ENCODE measurements around the gene HEXIM1.

GRCh38 chr17:45170931-45171337 lies 22.7 kb downstream of the HEXIM1 start:
- TF ChIP-seq POLR2A (IDR thresholded peaks at IDR 0.05; ENCODE audit: low read depth, low read length), result no peak
- TF ChIP-seq POLR2AphosphoS5 (IDR thresholded peaks at IDR 0.05; ENCODE audit: low read depth, low read length), result no peak
- TF ChIP-seq TAF1 (IDR thresholded peaks at IDR 0.05; ENCODE audit: borderline replicate concordance, low read depth, low read length), result no peak
